Measurements from ENCODE around the gene CHD2.
A peak's percentile ranks its signal among the peaks of the same experiment; 100 is the strongest.

The CHD2 gene

GRCh38 chr15:93040288-93041158, 140.4 kb downstream of the CHD2 start:
- H3K4me1 ChIP-seq, result no peaks in the 10 kb centered on the region
- no peak for TF ChIP-seq CTCF (IDR thresholded peaks at IDR 0.05; ENCODE audit: low read depth, low read length)
- H3K27me3 ChIP-seq, result no peaks in the 10 kb centered on the region

GRCh38 chr15:93041159-93041547, 141.0 kb downstream of the CHD2 start:
- Histone ChIP-seq H3K27me3 (no peaks in the 10 kb centered on the region), H3K4me3 (ENCODE audit: low read depth, low read length) (no peak overlapping the region), H3K36me3 (no peaks in the 10 kb centered on the region), H3K4me1 (no peaks in the 10 kb centered on the region), H3K9me3 (peaks cover 1% of the 10 kb centered on the region; the same call in 1 of the 2 replicates)
- DNase-seq, result no peak
- no peak for TF ChIP-seq CTCF (IDR thresholded peaks at IDR 0.05; ENCODE audit: low read depth, low read length)

More at GRCh38 chr15:93040288-93041158, 140.4 kb downstream of the CHD2 start:
- Histone ChIP-seq H3K4me3 (ENCODE audit: low read depth, low read length) (no peak overlapping the region), H3K36me3 (no peaks in the 10 kb centered on the region), H3K9me3 (no peaks in the 10 kb centered on the region)
- DNase-seq, result peak; percentile 3

- no peak for TF ChIP-seq CTCF (IDR thresholded peaks at IDR 0.05; ENCODE audit: low read depth, low read length)
- H3K27me3 ChIP-seq, result no peaks in the 10 kb centered on the region
- no peak for DNase-seq
- H3K36me3 ChIP-seq, result no peaks in the 10 kb centered on the region
- no peak overlapping the region for H3K4me3 ChIP-seq (ENCODE audit: low read depth, low read length)
- no peaks in the 10 kb centered on the region for H3K4me1 ChIP-seq
- H3K9me3 ChIP-seq, result peaks cover 3% of the 10 kb centered on the region; the same call in 1 of the 2 replicates
These were observed 142.1 kb downstream of the CHD2 start for GRCh38 chr15:93042211-93042610.

- Histone ChIP-seq H3K27me3 (no peaks in the 10 kb centered on the region), H3K4me3 (ENCODE audit: low read depth, low read length) (no peak overlapping the region), H3K4me1 (no peaks in the 10 kb centered on the region), H3K9me3 (peaks cover 3% of the 10 kb centered on the region; the same call in 1 of the 2 replicates), H3K36me3 (no peaks in the 10 kb centered on the region)
- no peak for DNase-seq
- no peak for TF ChIP-seq CTCF (IDR thresholded peaks at IDR 0.05; ENCODE audit: low read depth, low read length)
These were observed 142.7 kb downstream of the CHD2 start for GRCh38 chr15:93042691-93043378.

GRCh38 chr15:93043621-93044300, 143.6 kb downstream of the CHD2 start:
- H3K4me1 ChIP-seq, result no peaks in the 10 kb centered on the region
- peaks cover 3% of the 10 kb centered on the region; the same call in 1 of the 2 replicates for H3K9me3 ChIP-seq
- no peak for DNase-seq
- no peaks in the 10 kb centered on the region for H3K27me3 ChIP-seq
- no peak overlapping the region for H3K4me3 ChIP-seq (ENCODE audit: low read depth, low read length)
- TF ChIP-seq CTCF (IDR thresholded peaks at IDR 0.05; ENCODE audit: low read depth, low read length), result no peak
- no peaks in the 10 kb centered on the region for H3K36me3 ChIP-seq

All from BE2C (cell line).